Measurements from ENCODE around the gene CCDC124.

Gene CCDC124

GRCh38 chr19:17951990-17952976 is 19.5 kb downstream of the CCDC124 start:
- DNase-seq (ENCODE audit: extremely low read depth in 1 of 2, low read depth in 1 of 2) = no peak

- no peak for DNase-seq (ENCODE audit: extremely low read depth in 1 of 2, low read depth in 1 of 2)
These were observed 20.5 kb downstream of the CCDC124 start for GRCh38 chr19:17953316-17953801.

- DNase-seq (ENCODE audit: extremely low read depth in 1 of 2, low read depth in 1 of 2) = no peak
These were observed 21.1 kb downstream of the CCDC124 start for GRCh38 chr19:17953869-17954268.

- DNase-seq (ENCODE audit: extremely low read depth in 1 of 2, low read depth in 1 of 2) = no peak
These were observed 21.6 kb downstream of the CCDC124 start for GRCh38 chr19:17954401-17954800.

- DNase-seq (ENCODE audit: extremely low read depth in 1 of 2, low read depth in 1 of 2) = no peak
These were observed 24.5 kb downstream of the CCDC124 start for GRCh38 chr19:17957149-17957849.

GRCh38 chr19:17957885-17958284 is 25.1 kb downstream of the CCDC124 start:
- no peak for DNase-seq (ENCODE audit: extremely low read depth in 1 of 2, low read depth in 1 of 2)

GRCh38 chr19:17963936-17964691 is 31.3 kb downstream of the CCDC124 start:
- DNase-seq (ENCODE audit: extremely low read depth in 1 of 2, low read depth in 1 of 2) = no peak

- DNase-seq (ENCODE audit: extremely low read depth in 1 of 2, low read depth in 1 of 2) = no peak
These were observed 32.7 kb downstream of the CCDC124 start for GRCh38 chr19:17965370-17966128.

GRCh38 chr19:17966129-17966483 is 33.3 kb downstream of the CCDC124 start:
- no peak for DNase-seq (ENCODE audit: extremely low read depth in 1 of 2, low read depth in 1 of 2)

- DNase-seq (ENCODE audit: extremely low read depth in 1 of 2, low read depth in 1 of 2) = no peak
These were observed 33.9 kb downstream of the CCDC124 start, which contains the start of gene KCNN1 for GRCh38 chr19:17966550-17967256. Gene KCNN1 (plus strand): TSS chr19:17967107. CDS start chr19:17973889, 6,782 bp downstream.

GRCh38 chr19:17967257-17968051 is 34.6 kb downstream of the CCDC124 start:
- no peak for DNase-seq (ENCODE audit: extremely low read depth in 1 of 2, low read depth in 1 of 2)

GRCh38 chr19:17968362-17968761 is 35.5 kb downstream of the CCDC124 start:
- DNase-seq (ENCODE audit: extremely low read depth in 1 of 2, low read depth in 1 of 2) = no peak

GRCh38 chr19:17969096-17969792 is 36.4 kb downstream of the CCDC124 start:
- DNase-seq (ENCODE audit: extremely low read depth in 1 of 2, low read depth in 1 of 2) = no peak

GRCh38 chr19:17972230-17972629 is 39.4 kb downstream of the CCDC124 start:
- no peak for DNase-seq (ENCODE audit: extremely low read depth in 1 of 2, low read depth in 1 of 2)

GRCh38 chr19:17973759-17974158 is 40.9 kb downstream of the CCDC124 start:
- no peak for DNase-seq (ENCODE audit: extremely low read depth in 1 of 2, low read depth in 1 of 2)

GRCh38 chr19:17974551-17974950 is 41.7 kb downstream of the CCDC124 start:
- no peak for DNase-seq (ENCODE audit: extremely low read depth in 1 of 2, low read depth in 1 of 2)

- DNase-seq (ENCODE audit: extremely low read depth in 1 of 2, low read depth in 1 of 2) = no peak
These were observed 42.2 kb downstream of the CCDC124 start for GRCh38 chr19:17975032-17975431.

GRCh38 chr19:17977021-17977420 is 44.2 kb downstream of the CCDC124 start:
- DNase-seq (ENCODE audit: extremely low read depth in 1 of 2, low read depth in 1 of 2) = no peak
